HG02973 (cell line): ENCODE measurements around the gene DDX39A.
A peak's percentile ranks its signal among the peaks of the same experiment; 100 is the strongest.
"Not testable (repeated sequence)": the region's sequence is repeated elsewhere in the genome, so short reads cannot be mapped to it uniquely, and the experiment has no call there.

Source experiments
- ATAC-seq: cut with Tn5 transposase; IDR thresholded peaks from one replicate; pipeline ENCODE4 v1.9.1; 2021; ENCODE audit warnings: moderate library complexity; ENCODE audit not compliant: unreplicated experiment

DDX39A gene

GRCh38 chr19:14366529-14366928 lies 52.6 kb downstream of the DDX39A start:
- peak; percentile 41 for ATAC-seq

GRCh38 chr19:14364098-14364443 lies 55.1 kb downstream of the DDX39A start:
- not testable (repeated sequence) for ATAC-seq

GRCh38 chr19:14363183-14364097 lies 55.7 kb downstream of the DDX39A start:
- no peak for ATAC-seq

- no peak for ATAC-seq
These were observed 57.3 kb downstream of the DDX39A start for GRCh38 chr19:14361824-14362223.
